HG03280 (cell line): ENCODE measurements around the gene FLRT2.

Experiments
- ATAC-seq: cut with Tn5 transposase; IDR thresholded peaks from one replicate; pipeline ENCODE4 v1.9.1; 2021; ENCODE audit warnings: mild to moderate bottlenecking, moderate library complexity; ENCODE audit not compliant: unreplicated experiment

FLRT2 gene

GRCh38 chr14:85594217-85594616, 64.3 kb downstream of the FLRT2 start:
- no peak for ATAC-seq

- ATAC-seq, result no peak
Measured at GRCh38 chr14:85595981-85596380, 66.0 kb downstream of the FLRT2 start.

- ATAC-seq, result no peak
Measured at GRCh38 chr14:85596562-85596961, 66.6 kb downstream of the FLRT2 start.

- ATAC-seq, result no peak
Measured at GRCh38 chr14:85597701-85598100, 67.8 kb downstream of the FLRT2 start.

GRCh38 chr14:85599939-85600338, 70.0 kb downstream of the FLRT2 start:
- no peak for ATAC-seq

- ATAC-seq, result no peak
Measured at GRCh38 chr14:85601246-85601645, 71.3 kb downstream of the FLRT2 start.

GRCh38 chr14:85601690-85602089, 71.7 kb downstream of the FLRT2 start:
- ATAC-seq, result no peak

- no peak for ATAC-seq
Measured at GRCh38 chr14:85602345-85602744, 72.4 kb downstream of the FLRT2 start.

GRCh38 chr14:85604021-85604420, 74.1 kb downstream of the FLRT2 start:
- no peak for ATAC-seq

- ATAC-seq, result no peak
Measured at GRCh38 chr14:85604714-85605113, 74.8 kb downstream of the FLRT2 start.

- ATAC-seq, result no peak
Measured at GRCh38 chr14:85607651-85608081, 77.7 kb downstream of the FLRT2 start.

GRCh38 chr14:85613496-85613895, 83.6 kb downstream of the FLRT2 start:
- no peak for ATAC-seq

- no peak for ATAC-seq
Measured at GRCh38 chr14:85616386-85616885, 86.5 kb downstream of the FLRT2 start.

- no peak for ATAC-seq
Measured at GRCh38 chr14:85616886-85617285, 86.9 kb downstream of the FLRT2 start.

GRCh38 chr14:85617791-85618190, 87.8 kb downstream of the FLRT2 start:
- no peak for ATAC-seq

- ATAC-seq, result no peak
Measured at GRCh38 chr14:85618390-85618789, 88.4 kb downstream of the FLRT2 start.

GRCh38 chr14:85618978-85619377, 89.0 kb downstream of the FLRT2 start:
- ATAC-seq, result no peak

GRCh38 chr14:85619851-85620250, 89.9 kb downstream of the FLRT2 start:
- ATAC-seq, result no peak

- ATAC-seq, result no peak
Measured at GRCh38 chr14:85620947-85621346, 91.0 kb downstream of the FLRT2 start.

- no peak for ATAC-seq
Measured at GRCh38 chr14:85622106-85622505, 92.2 kb downstream of the FLRT2 start.

- no peak for ATAC-seq
Measured at GRCh38 chr14:85622986-85623685, 93.2 kb downstream of the FLRT2 start.

GRCh38 chr14:85625925-85626585, 96.1 kb downstream of the FLRT2 start:
- no peak for ATAC-seq
